Breast epithelium (tissue), 4 donors: Measurements from ENCODE around the gene PER2. TPM values are rescaled to one million over a fixed set of nuclear protein-coding genes. Genes with fewer than 3 reads are reported as not detected.

Experiments
- DNase-seq, 2 donors: peaks; one replicate each; pipeline ENCODE4 v3.0.0-alpha.2; 2019; ENCODE audit warnings: low spot score in 2 of 2
- H3K27ac ChIP-seq, 2 donors: fragments of 200-600 bp; sonication (generic) in 1 of 2; one replicate each; pipeline ENCODE4 v1.5.1; 2016 to 2019; ENCODE audit warnings: mild to moderate bottlenecking in 1 of 2
- H3K27me3 ChIP-seq, 2 donors: fragments of 200-600 bp; sonication (generic) in 1 of 2; one replicate each; pipeline versions ENCODE4 v1.5.1 to v1.6.0; 2017 to 2019; ENCODE audit warnings: control low read depth in 1 of 2, mild to moderate bottlenecking in 1 of 2
- H3K36me3 ChIP-seq: fragments of 200-600 bp; one replicate; pipeline ENCODE4 v1.5.1; 2019
- H3K4me1 ChIP-seq, 2 donors: fragments of 200-600 bp; sonication (generic); one replicate each; pipeline ENCODE4 v1.5.1; 2016 to 2019; ENCODE audit warnings: control low read depth in 1 of 2
- H3K4me3 ChIP-seq, 3 donors: fragments of 200-600 bp; sonication (generic); 1 replicate in 2 of 3; 2 replicates in 1 of 3; pipeline ENCODE4 v1.5.1; 2016 to 2019; ENCODE audit warnings: mild to moderate bottlenecking in 3 of 3, moderate library complexity in 2 of 3
- H3K9me3 ChIP-seq, 2 donors: fragments of 200-600 bp; sonication (generic) in 1 of 2; one replicate each; pipeline ENCODE4 v1.5.1; 2016 to 2019; ENCODE audit warnings: control low read depth in 1 of 2
- POLR2A ChIP-seq: fragments of 450-650 bp; IDR thresholded peaks from one replicate; pipeline ENCODE4 v1.6.1; 2016; ENCODE audit warnings: antibody characterized with exemption, mild to moderate bottlenecking, moderate library complexity
- POLR2AphosphoS5 ChIP-seq, 3 donors: sonication (generic); formaldehyde crosslinking; IDR thresholded peaks; one replicate each; pipeline ENCODE4 v1.6.1; 2017; ENCODE audit warnings: antibody characterized with exemption in 3 of 3
- intact Hi-C: fragments of 100-400 bp; cut with DNase I; formaldehyde crosslinking; loops from one replicate; pipeline ENCODE4 v1.15.1; 2023; ENCODE audit warnings: low total_unique reads
- total RNA-seq, 3 donors: library from RNA; depleted of rRNA; stranded (reverse); fragments of >200 nt; gene quantifications; one replicate each; pipeline ENCODE4 v1.1.0, GENCODE V29; 2016
- TF ChIP-seq, protein P1 (sequence below), 3 donors: fragments of 450-650 bp; IDR thresholded peaks; one replicate each; pipeline ENCODE4 v1.5.1; 2016 to 2017; ENCODE audit warnings: antibody characterized with exemption in 3 of 3, mild to moderate bottlenecking in 3 of 3, moderate library complexity in 3 of 3

PER2 gene
- total RNA-seq, 3 donors from 2014 or later = 14.1 to 29.7 (median 16.1) TPM

DNA sequence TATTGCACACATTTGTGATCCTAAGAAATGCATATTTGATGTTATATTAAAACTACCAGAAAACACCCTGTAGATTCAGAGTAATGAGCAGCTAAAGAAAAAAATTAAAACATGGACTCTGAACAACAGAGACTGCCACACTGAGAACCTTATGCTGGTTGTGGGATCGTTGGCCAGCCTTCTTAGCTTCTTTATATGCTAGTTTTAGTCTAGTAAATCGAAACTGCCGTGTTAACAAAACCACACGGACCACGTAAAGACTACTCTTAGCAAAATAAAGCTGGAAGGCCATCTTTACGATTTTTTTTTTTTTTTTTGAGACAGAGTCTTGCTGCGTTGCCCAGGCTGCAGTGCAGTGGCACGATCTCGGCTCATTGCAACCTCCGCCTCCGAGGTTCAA lies 22.8 kb downstream of the PER2 start:
- Histone ChIP-seq H3K4me3 (no peak overlapping the region), H3K27me3 (no peaks in the 10 kb centered on the region), H3K4me1 (peaks cover 0 to 8% of the 10 kb centered on the region in 2 donors), H3K9me3 (no peaks in the 10 kb centered on the region), H3K36me3 (no peaks in the 10 kb centered on the region), H3K27ac (no peak overlapping the region)
- TF ChIP-seq POLR2A (no peak), POLR2AphosphoS5 (IDR thresholded peaks at IDR 0.05) (no peak)
- TF ChIP-seq, protein P1, sequence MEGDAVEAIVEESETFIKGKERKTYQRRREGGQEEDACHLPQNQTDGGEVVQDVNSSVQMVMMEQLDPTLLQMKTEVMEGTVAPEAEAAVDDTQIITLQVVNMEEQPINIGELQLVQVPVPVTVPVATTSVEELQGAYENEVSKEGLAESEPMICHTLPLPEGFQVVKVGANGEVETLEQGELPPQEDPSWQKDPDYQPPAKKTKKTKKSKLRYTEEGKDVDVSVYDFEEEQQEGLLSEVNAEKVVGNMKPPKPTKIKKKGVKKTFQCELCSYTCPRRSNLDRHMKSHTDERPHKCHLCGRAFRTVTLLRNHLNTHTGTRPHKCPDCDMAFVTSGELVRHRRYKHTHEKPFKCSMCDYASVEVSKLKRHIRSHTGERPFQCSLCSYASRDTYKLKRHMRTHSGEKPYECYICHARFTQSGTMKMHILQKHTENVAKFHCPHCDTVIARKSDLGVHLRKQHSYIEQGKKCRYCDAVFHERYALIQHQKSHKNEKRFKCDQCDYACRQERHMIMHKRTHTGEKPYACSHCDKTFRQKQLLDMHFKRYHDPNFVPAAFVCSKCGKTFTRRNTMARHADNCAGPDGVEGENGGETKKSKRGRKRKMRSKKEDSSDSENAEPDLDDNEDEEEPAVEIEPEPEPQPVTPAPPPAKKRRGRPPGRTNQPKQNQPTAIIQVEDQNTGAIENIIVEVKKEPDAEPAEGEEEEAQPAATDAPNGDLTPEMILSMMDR (IDR thresholded peaks at IDR 0.05) = no peak
- intact Hi-C loops = no loop called here
- DNase-seq = no peak

DNA sequence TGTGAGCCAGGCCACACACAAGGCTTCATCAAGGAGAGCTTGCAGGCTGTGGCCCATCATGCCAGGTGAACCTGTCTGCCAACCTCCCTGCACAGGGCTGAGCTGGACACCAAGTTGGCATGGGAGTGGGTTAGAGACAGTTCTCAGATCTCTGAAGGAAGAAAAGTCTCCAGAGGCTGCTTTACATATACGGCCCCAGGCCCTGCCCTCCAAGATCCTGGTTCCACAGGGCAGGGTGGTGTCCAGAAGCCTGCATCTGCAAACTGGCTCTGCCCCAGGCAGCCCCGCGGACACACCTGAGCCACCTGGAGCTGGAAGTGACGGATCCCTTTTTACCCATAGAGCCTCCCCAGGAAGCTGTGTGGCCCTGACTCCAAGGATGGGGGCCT lies 24.3 kb downstream of the PER2 start:
- TF ChIP-seq, protein P1 (IDR thresholded peaks at IDR 0.05) = no peak
- TF ChIP-seq POLR2A = no peak
- TF ChIP-seq POLR2AphosphoS5 (IDR thresholded peaks at IDR 0.05) = no peak
- Histone ChIP-seq H3K36me3 (peaks cover 8% of the 10 kb centered on the region), H3K27ac (peak overlapping the region; percentile 82 to 84), H3K4me1 (peaks cover 0 to 8% of the 10 kb centered on the region in 2 donors), H3K9me3 (no peaks in the 10 kb centered on the region), H3K27me3 (no peaks in the 10 kb centered on the region), H3K4me3 (no peak overlapping the region)
- no peak for DNase-seq
- intact Hi-C loops = loop anchor here (5.0 kb wide), 1 partner anchor 58 kb away; the partner anchor contains the start of gene TRAF3IP1

DNA sequence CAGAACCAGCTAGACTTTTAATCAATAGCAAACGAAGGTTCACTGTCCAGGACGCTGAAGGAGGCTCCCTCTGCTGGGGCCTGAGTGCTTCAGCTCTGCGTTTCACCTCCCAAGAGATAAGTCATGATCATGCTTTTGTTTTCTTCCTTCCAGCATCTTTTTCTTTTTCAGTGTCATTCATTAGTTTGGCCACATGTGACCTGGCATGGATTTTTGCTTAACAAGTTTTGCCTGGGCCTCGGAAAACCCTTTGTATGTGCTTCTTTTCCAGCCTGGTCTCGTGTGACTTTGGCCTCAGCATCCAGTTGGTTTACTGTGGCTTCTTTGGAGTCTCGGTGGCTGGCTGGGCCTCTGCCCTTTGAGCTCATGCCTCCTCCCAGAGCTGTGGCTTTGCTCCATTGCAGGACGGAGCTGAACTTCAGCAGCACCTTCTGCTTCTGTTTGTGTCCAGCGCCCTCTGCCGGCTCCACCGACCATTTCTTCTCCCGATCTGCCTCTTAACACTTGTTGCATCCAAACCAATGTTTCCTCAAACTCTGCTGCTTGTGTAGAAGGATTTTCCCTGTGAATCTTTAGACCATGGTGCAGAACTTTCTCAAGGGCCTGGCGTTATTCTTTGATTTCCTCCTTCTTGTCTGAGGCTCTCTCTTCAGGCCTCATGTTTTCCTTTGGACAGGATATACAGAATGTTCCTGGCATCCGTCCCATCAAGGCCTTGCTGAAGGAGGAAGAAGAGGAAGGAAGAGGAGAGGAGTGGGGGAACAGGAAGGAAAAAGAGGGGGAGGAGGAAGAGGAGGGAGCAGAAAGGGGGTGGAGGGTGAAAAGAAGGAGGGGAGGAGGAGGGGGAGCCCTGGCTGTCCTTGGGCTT lies 25.0 kb downstream of the PER2 start:
- TF ChIP-seq, protein P1 (IDR thresholded peaks at IDR 0.05) = peak; percentile 73 to 86 (median 86)
- TF ChIP-seq POLR2AphosphoS5 (IDR thresholded peaks at IDR 0.05) = peak; percentile 25 to 70 (median 32)
- TF ChIP-seq POLR2A = no peak
- peak overlapping the region; percentile 82 to 84 for H3K27ac ChIP-seq
- H3K27me3 ChIP-seq = no peaks in the 10 kb centered on the region
- H3K4me1 ChIP-seq = peaks cover 0 to 8% of the 10 kb centered on the region in 2 donors
- H3K9me3 ChIP-seq = no peaks in the 10 kb centered on the region
- DNase-seq = peak; percentile 89 to 90
- intact Hi-C loops = loop anchor here (5.0 kb wide), 1 partner anchor 59 kb away; the partner anchor contains the start of gene TRAF3IP1
- no peak overlapping the region for H3K4me3 ChIP-seq
- peaks cover 8% of the 10 kb centered on the region for H3K36me3 ChIP-seq

DNA sequence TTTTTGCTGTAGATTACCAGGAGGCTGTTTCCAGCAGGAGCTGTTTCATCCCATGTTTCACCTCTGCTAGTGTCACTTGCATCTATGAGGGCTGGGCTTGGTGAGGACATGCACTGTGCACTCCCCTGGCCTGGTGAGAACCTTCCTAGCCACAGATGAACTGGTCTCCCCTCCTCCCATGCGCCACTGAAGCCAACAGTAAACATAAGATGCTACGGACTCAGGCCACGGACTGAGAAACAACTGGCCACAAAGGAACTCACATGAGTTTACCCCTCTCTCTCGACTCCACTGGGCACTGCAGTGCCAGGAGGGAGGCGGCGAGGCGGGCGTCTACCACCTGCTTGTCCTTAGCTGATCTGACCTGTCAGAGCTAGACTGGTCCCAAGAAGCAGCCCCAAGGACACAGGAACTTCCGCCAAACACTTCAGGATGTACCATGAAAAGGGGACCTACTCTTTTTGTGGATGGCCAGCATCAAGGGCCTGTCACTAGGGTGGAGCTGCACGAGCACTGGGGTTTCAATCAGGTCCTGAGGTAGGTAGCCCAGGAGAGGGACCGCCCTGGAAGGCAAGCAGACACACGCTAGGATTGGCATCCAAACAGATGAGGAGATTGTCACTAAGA lies 25.8 kb downstream of the PER2 start:
- Histone ChIP-seq H3K9me3 (no peaks in the 10 kb centered on the region), H3K4me3 (no peak overlapping the region), H3K36me3 (peaks cover 8% of the 10 kb centered on the region), H3K27me3 (no peaks in the 10 kb centered on the region), H3K27ac (peak overlapping the region; percentile 82 to 84), H3K4me1 (peaks cover 0 to 8% of the 10 kb centered on the region in 2 donors)
- no peak for TF ChIP-seq POLR2A
- TF ChIP-seq POLR2AphosphoS5 (IDR thresholded peaks at IDR 0.05) = no peak
- TF ChIP-seq, protein P1 (IDR thresholded peaks at IDR 0.05) = no peak
- intact Hi-C loops = loop anchor here (5.0 kb wide), 1 partner anchor 60 kb away; the partner anchor contains the start of gene TRAF3IP1
- DNase-seq = no peak
